GM23248 (cell line): Measurements from ENCODE around the gene MMP10. TPM values are rescaled to one million over a fixed set of nuclear protein-coding genes. Genes with fewer than 3 reads are reported as not detected.

Source experiments
- DNase-seq: peaks from one replicate; pipeline ENCODE4 v3.0.0-alpha.2; 2015
- H2AFZ ChIP-seq: fragments of 200-600 bp; sonication (generic); 2 replicates; pipeline ENCODE4 v1.6.1; 2016; ENCODE audit warnings: antibody characterized with exemption
- H3F3A ChIP-seq: fragments of 200-600 bp; sonication (generic); 2 replicates; pipeline ENCODE4 v1.6.1; 2016; ENCODE audit warnings: mild to moderate bottlenecking, antibody characterized with exemption, mixed run types; ENCODE audit not compliant: insufficient read depth
- H3K27ac ChIP-seq: fragments of 200-600 bp; sonication (generic); 2 replicates; pipeline ENCODE4 v1.5.1; 2016; ENCODE audit warnings: mild to moderate bottlenecking
- H3K27me3 ChIP-seq: fragments of 200-600 bp; sonication (generic); replicated peaks from 2 replicates; pipeline ENCODE4 v1.6.1; 2016; ENCODE audit warnings: mild to moderate bottlenecking; ENCODE audit not compliant: insufficient read depth
- H3K36me3 ChIP-seq: fragments of 200-600 bp; sonication (generic); 2 replicates; pipeline ENCODE4 v1.6.1; 2016; ENCODE audit warnings: low read depth, mild to moderate bottlenecking
- H3K4me1 ChIP-seq: fragments of 200-600 bp; sonication (generic); 2 replicates; pipeline ENCODE4 v1.6.1; 2016; ENCODE audit warnings: mild to moderate bottlenecking; ENCODE audit not compliant: insufficient read depth
- H3K4me2 ChIP-seq: fragments of 200-600 bp; sonication (generic); one replicate; pipeline ENCODE4 v1.6.1; 2016; ENCODE audit warnings: mild to moderate bottlenecking; ENCODE audit not compliant: unreplicated experiment
- H3K4me3 ChIP-seq: fragments of 200-600 bp; sonication (generic); 2 replicates; pipeline ENCODE4 v1.5.1; 2016; ENCODE audit warnings: mild to moderate bottlenecking
- H3K79me2 ChIP-seq: fragments of 200-600 bp; sonication (generic); 2 replicates; pipeline ENCODE4 v1.6.1; 2016; ENCODE audit warnings: mild to moderate bottlenecking; ENCODE audit not compliant: insufficient read depth
- H3K9ac ChIP-seq: fragments of 200-600 bp; sonication (generic); 2 replicates; pipeline ENCODE4 v1.6.1; 2016; ENCODE audit warnings: mild to moderate bottlenecking
- H3K9me2 ChIP-seq: fragments of 200-600 bp; sonication (generic); 2 replicates; pipeline ENCODE4 v1.6.1; 2016; ENCODE audit warnings: mixed run types, mild to moderate bottlenecking, moderate library complexity; ENCODE audit not compliant: insufficient read depth
- H3K9me3 ChIP-seq: fragments of 200-600 bp; sonication (generic); one replicate; pipeline ENCODE4 v1.6.1; 2017; ENCODE audit warnings: low read depth
- H4K20me1 ChIP-seq: fragments of 200-600 bp; sonication (generic); 2 replicates; pipeline ENCODE4 v1.6.0; 2016; ENCODE audit not compliant: insufficient read depth
- EZH2 ChIP-seq: fragments of 200-600 bp; sonication (generic); IDR thresholded peaks from 2 replicates; pipeline ENCODE4 v1.6.1; 2018; ENCODE audit warnings: antibody characterized with exemption, mild to moderate bottlenecking; ENCODE audit not compliant: insufficient read depth, poor library complexity, severe bottlenecking
- EZH2phosphoT487 ChIP-seq: fragments of 200-600 bp; sonication (generic); IDR thresholded peaks from 2 replicates; pipeline ENCODE4 v1.6.1; 2018; ENCODE audit warnings: antibody characterized with exemption, moderate library complexity, mild to moderate bottlenecking, low read depth; ENCODE audit not compliant: insufficient read depth
- WGBS, 2 experiments: methylation state at CpG; one replicate each; pipeline ENCODE4 v1.1.6; 2015 to 2017; ENCODE audit warnings: low lambda C conversion rate in 2 of 2, low coverage in 1 of 2; ENCODE audit errors: missing lambda C conversion rate in 2 of 2; 5-methylcytosine and 5-hydroxymethylcytosine counted together
- in situ Hi-C: fragments of 300-500 bp; cut with MboI; formaldehyde crosslinking; loops from 2 replicates; pipeline ENCODE4 v1.15.0; 2020
- polyA plus RNA-seq: library from polyadenylated mRNA; unstranded; fragments of >200 nt; fragmentation: Nextera tagmentation; extraction: Ambion mirVana; gene quantifications from 2 replicates; pipeline ENCODE4 v1.2.1, GENCODE V29; 2016
- total RNA-seq: library from RNA; depleted of rRNA; stranded (reverse); fragments of >200 nt; shearing (Covaris generic); gene quantifications from 2 replicates; pipeline ENCODE4 v1.2.3, GENCODE V29; 2014; rRNA removed

Gene MMP10
- total RNA-seq (0.97 and 2.3 TPM in 2 replicates), polyA plus RNA-seq (1.0 and 1.1 TPM in 2 replicates)

DNA sequence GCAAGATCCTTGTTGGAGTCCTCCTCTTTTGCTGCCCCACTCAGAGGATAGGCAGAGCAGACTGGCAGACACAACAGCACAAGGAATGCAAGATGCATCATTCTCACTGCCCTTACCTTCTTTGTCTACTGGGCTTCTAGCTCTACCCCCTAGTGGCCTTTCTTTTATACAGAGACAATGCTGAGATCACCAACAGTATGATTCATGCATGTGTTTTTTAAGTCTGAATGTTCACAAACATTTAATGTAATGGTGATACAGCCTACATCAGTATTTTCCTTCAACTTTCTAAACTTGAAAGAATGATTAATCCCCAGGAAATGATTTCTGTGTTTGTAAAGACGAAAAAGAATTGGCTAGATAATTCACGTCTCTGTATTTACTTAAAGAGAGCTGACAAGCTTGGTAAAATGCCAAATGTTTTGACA, at the start of gene MMP10:
MMP10 (minus strand) TSS at position 138 of the 428 bp plus-strand sequence; CDS start at position 101, 37 bp downstream.
- Histone ChIP-seq H3K4me2 (no peak within 1 kb of the TSS), H3K9me2 (no peaks in the 10 kb centered on the region), H3K9ac (no peak within 1 kb of the TSS), H3K9me3 (no peaks in the 10 kb centered on the region), H3K27ac (no peak within 1 kb of the TSS), H3K36me3 (no peaks in the 10 kb centered on the region), H4K20me1 (no peaks in the 10 kb centered on the region), H3F3A (0 out of 2 replicates have a peak, but pooled peaks cover 11% of the 10 kb centered on the region), H3K4me3 (no peak within 1 kb of the TSS), H3K79me2 (no peaks in the 10 kb centered on the region), H3K27me3 (no peaks in the 10 kb centered on the region), H2AFZ (no peak within 1 kb of the TSS), H3K4me1 (peaks cover 7% of the 10 kb centered on the region)
- in situ Hi-C loops, result no loop called here
- DNase-seq, result peak; percentile 87
- TF ChIP-seq EZH2 (no peak), EZH2phosphoT487 (no peak)
- 0 to 1% methylated on average over 2 of the region's 2 CpGs for WGBS, 2 experiments

DNA sequence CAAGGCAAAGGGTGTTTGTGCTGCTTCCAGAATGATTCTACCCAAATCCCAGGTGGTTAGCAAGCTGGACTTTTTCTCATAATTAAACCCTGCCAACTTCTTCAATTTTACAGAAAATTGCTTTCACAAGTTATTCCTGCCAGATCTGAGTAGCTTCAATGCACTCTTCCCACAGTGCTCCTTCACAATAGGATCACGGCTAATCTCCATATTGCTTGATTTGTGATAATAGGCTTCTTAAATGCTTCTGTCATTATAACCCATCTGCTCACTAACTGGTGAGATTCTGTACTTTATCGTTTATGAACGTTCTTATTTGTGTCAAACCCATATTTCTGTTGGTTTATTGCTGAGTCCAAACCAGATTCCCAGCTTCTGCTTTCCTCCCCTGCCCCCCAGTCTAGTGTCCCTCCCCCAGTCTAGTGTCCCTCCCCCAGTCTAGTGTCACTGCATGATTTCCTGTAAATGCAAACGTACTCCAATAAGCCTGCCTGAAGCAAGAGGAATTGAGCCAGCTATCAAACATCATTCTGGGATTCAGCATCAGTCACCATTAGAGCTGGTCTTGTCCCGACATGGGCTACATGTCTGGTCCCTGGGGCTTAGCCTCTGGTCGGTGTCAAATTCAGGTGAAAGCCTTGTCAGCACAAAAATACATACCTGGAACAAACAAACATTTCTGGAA, 49.0 kb upstream of the MMP10 start:
- TF ChIP-seq EZH2phosphoT487 (no peak), EZH2 (no peak)
- no peak for DNase-seq
- H3K4me2 ChIP-seq, result no peak overlapping the region
- no peaks in the 10 kb centered on the region for H4K20me1 ChIP-seq
- H3K4me3 ChIP-seq, result no peak overlapping the region
- in situ Hi-C loops, result loop anchor here (10.0 kb wide), 1 partner anchor 105 kb away; no protein-coding TSS in a partner anchor
- H3K27me3 ChIP-seq, result no peaks in the 10 kb centered on the region
- peaks cover 14% of the 10 kb centered on the region for H3K4me1 ChIP-seq
- no peak overlapping the region for H2AFZ ChIP-seq
- no peak overlapping the region for H3K9ac ChIP-seq
- H3K27ac ChIP-seq, result no peak overlapping the region
- no peaks in the 10 kb centered on the region for H3K79me2 ChIP-seq
- no peaks in the 10 kb centered on the region for H3K9me3 ChIP-seq
- no peaks in the 10 kb centered on the region for H3K36me3 ChIP-seq
- no peaks in the 10 kb centered on the region for H3K9me2 ChIP-seq
- 54 to 59% methylated on average over 6 of the region's 6 CpGs for WGBS, 2 experiments
- H3F3A ChIP-seq, result peaks cover 9% of the 10 kb centered on the region

DNA sequence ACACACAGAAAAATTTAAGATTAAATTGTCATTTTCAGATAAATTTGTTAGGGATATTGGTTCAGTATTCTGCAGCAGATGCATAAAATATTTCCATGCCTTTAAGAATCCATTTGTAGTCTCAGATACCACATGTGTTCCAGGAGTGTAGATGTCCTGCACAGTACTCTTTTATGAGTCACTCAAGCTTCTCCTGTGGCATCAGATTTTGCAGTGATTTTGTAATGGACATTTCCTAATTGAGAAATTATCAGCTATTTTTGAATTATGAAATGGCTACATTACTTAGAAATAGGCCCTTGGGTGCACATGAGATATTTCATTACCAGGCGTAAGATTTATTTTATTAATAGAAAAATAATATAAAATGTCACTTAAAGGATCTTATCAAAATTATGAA, 44.1 kb upstream of the MMP10 start:
- H3K36me3 ChIP-seq, result no peaks in the 10 kb centered on the region
- H3K4me3 ChIP-seq, result no peak overlapping the region
- no peaks in the 10 kb centered on the region; the same call in 1 of the 2 replicates for H3K27me3 ChIP-seq
- WGBS, 2 experiments, result 98 to 100% methylated on average over 1 of the region's 1 CpG
- no peaks in the 10 kb centered on the region for H4K20me1 ChIP-seq
- H3K27ac ChIP-seq, result no peak overlapping the region
- no peak for TF ChIP-seq EZH2
- no peak for TF ChIP-seq EZH2phosphoT487
- H2AFZ ChIP-seq, result no peak overlapping the region
- in situ Hi-C loops, result loop anchor here (10.0 to 25.0 kb wide), 2 partner anchors 110 to 238 kb away; no protein-coding TSS in a partner anchor
- H3K4me1 ChIP-seq, result no peaks in the 10 kb centered on the region
- no peaks in the 10 kb centered on the region for H3K79me2 ChIP-seq
- DNase-seq, result peak; percentile 43
- no peak overlapping the region for H3K4me2 ChIP-seq
- H3K9ac ChIP-seq, result no peak overlapping the region
- H3F3A ChIP-seq, result no peaks in the 10 kb centered on the region
- H3K9me3 ChIP-seq, result no peaks in the 10 kb centered on the region
- no peaks in the 10 kb centered on the region for H3K9me2 ChIP-seq

DNA sequence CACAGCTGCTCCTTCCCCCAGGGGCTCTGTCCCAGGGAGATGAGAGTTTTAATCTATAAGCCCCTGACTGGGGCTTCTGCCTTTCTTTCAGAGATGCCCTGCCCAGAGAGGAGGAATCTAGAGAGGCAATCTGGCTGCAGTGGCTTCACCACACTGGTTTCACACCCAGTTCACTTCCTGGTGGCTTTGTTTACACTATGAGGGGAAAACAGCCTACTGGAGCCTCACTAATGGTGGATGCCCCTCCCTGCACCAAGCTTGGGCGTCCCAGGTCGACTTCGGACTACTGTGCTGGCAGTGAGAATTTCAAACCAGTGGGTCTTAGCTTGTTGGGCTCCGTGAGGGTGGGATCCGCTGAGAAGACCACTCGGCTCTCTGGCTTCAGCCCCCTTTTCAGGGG, 39.1 kb upstream of the MMP10 start:
- no peaks in the 10 kb centered on the region for H3K79me2 ChIP-seq
- H3F3A ChIP-seq, result no peaks in the 10 kb centered on the region
- H2AFZ ChIP-seq, result no peak overlapping the region
- in situ Hi-C loops, result loop anchor here (25.0 kb wide), 1 partner anchor 243 kb away; no protein-coding TSS in a partner anchor
- no peaks in the 10 kb centered on the region for H3K9me3 ChIP-seq
- H3K4me1 ChIP-seq, result no peaks in the 10 kb centered on the region
- no peaks in the 10 kb centered on the region for H4K20me1 ChIP-seq
- H3K4me2 ChIP-seq, result no peak overlapping the region
- 56 to 57% methylated on average over 6 of the region's 6 CpGs for WGBS, 2 experiments
- H3K27ac ChIP-seq, result no peak overlapping the region
- TF ChIP-seq EZH2phosphoT487, result no peak
- TF ChIP-seq EZH2, result no peak
- H3K36me3 ChIP-seq, result no peaks in the 10 kb centered on the region
- DNase-seq, result no peak
- no peak overlapping the region for H3K4me3 ChIP-seq
- no peaks in the 10 kb centered on the region for H3K9me2 ChIP-seq
- H3K27me3 ChIP-seq, result no peaks in the 10 kb centered on the region; the same call in 1 of the 2 replicates
- H3K9ac ChIP-seq, result no peak overlapping the region
